HG02678 (cell line): ENCODE results near the gene ADA.

Experiments used
- ATAC-seq: cut with Tn5 transposase; IDR thresholded peaks from one replicate; pipeline ENCODE4 v1.9.1; 2021; ENCODE audit warnings: mild to moderate bottlenecking, moderate library complexity; ENCODE audit not compliant: unreplicated experiment

ADA gene

DNA sequence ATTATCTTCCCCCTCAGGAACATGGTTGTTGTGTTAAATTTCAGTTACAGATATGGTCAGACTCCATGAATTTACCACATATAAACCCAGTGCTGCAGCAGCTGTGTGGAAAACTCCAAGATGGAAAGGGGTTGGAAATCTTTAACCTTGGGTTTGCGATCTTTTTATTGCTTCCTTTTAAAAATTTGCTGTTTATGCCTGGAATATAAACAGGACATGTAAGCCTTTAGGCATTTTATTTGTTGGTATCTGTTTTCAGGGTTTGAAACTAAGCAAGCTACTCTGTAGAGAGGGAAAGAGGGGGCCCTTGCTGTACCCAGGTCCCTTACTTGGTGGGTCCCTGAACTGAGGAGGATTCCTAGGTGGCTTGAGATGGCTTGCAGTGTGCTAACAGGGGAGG is 68.3 kb downstream of the ADA start:
- no peak for ATAC-seq

- ATAC-seq = no peak
Observed at GRCh38 chr20:44582311-44583025, 69.0 kb downstream of the ADA start, which contains the start of gene PKIG. Gene PKIG, plus strand, starts transcription at chr20:44582579. Its CDS starts 31,978 bp downstream, at chr20:44614557.

- ATAC-seq = no peak
Observed at GRCh38 chr20:44581515-44581914, 70.0 kb downstream of the ADA start.

- ATAC-seq = no peak
Observed at GRCh38 chr20:44580581-44581268, 70.8 kb downstream of the ADA start.

- no peak for ATAC-seq
Observed at GRCh38 chr20:44579313-44580081, 72.0 kb downstream of the ADA start.

DNA sequence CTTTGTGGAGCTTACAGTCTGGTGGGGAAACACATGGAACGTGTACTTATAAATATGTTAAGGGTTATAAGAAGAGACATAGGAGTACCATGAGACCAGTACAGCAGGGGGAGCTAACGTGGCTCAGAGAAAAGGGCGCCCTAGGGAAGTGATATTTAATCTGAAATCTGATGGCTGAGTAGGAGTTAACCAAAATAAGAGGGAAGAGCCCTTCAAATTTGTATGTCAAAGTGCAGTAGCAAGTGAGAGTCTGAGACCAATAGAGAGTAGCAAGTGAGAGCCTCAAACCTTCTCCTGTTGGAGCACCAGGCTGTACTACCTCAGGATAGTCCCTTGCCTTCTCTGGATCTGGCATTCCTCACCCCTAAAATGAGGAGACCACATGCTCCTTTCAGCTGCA is 75.2 kb downstream of the ADA start:
- no peak for ATAC-seq

- ATAC-seq = no peak
Observed at GRCh38 chr20:44574372-44574771, 77.1 kb downstream of the ADA start.

DNA sequence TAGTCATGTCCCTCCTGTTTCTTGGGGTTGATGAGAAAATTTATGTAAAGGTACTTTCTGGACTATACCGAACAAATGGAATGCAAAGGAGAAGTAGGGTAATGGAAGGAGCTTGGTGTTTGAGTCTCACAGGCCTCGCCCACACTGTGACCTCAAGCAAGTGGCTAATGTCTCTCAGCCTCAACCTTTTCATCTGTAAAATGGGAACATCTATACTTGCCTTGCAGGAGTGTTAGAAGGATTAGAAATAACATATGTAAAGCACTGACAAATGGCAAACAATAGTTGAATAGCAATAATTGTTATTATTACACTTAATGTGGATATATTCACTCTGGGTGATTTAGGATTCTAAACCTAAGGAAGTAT is 78.0 kb downstream of the ADA start:
- ATAC-seq = no peak

DNA sequence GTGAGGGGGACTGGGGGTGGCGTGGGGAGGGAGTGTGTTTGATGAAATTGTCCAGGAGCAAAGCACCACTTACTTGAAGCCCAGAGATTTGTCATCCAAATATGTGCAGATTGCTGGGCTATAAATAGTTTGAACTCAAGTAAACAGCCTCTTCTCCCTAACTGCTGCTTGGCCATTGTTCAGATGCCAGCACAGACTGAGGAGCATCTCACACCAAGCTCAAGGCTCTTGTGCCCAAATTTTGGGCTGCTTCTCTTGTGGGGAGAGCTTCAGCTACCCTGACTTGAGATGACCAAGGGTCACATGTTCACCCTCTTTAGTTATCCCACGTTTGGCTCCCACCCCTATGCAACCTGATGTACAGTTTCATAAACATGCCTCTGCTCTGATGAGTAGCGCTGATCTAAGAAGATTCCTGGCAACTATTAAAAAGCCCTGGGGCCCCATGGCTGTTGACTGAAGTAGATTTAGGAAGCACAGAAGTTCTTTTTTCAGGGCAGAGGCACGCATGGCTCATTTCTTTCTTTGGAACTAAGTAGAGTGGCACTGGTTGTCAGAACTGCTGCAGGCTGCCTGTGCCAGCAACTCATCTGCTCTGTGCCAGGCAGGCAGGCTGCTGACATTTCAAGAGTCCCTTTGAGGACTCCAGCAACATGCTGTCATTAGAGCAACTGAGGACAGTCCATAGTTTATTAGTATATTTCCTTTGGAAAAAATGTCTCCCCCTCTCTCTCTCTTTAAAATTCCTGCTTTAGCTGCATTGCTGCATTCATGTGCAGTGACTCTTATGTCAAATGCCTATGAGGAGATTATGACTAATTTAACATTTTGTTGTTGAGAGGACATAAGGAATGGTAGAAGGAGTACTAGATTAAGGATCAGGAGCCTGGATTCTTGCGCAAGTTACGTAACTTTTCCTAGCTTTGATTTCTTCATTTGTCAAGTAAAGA is 78.7 kb downstream of the ADA start:
- ATAC-seq = no peak

GRCh38 chr20:44571362-44571988 is 80.0 kb downstream of the ADA start:
- ATAC-seq = no peak

- no peak for ATAC-seq
Observed at GRCh38 chr20:44570367-44570766, 81.1 kb downstream of the ADA start.
